Activated naive CD8-positive, alpha-beta T cell treated with anti-CD3 and anti-CD28 coated beads, Interleukin-2, amount 50 U/mL, for 24 hours (primary cell): Measurements from ENCODE around the gene NUDT1.

ENCODE experiments used
- ATAC-seq: fragments of 150-1000 bp; cut with Tn5 transposase; one replicate; pipeline ENCODE4 v1.10.0; 2021
- DNase-seq: peaks from one replicate; pipeline ENCODE4 v3.0.0; 2021
- H3K27ac Mint-ChIP-seq: one replicate; pipeline ENCODE4 v1.8.0; 2021; ENCODE audit warnings: mild to moderate bottlenecking, mixed read lengths
- H3K27me3 Mint-ChIP-seq: one replicate; pipeline ENCODE4 v1.8.0; 2021; ENCODE audit warnings: mixed read lengths
- H3K36me3 Mint-ChIP-seq: one replicate; pipeline ENCODE4 v1.8.0; 2021; ENCODE audit warnings: low read depth, mixed read lengths
- H3K4me1 Mint-ChIP-seq: one replicate; pipeline ENCODE4 v1.8.0; 2021; ENCODE audit warnings: mixed read lengths
- H3K4me3 Mint-ChIP-seq: one replicate; pipeline ENCODE4 v1.8.0; 2021; ENCODE audit warnings: mild to moderate bottlenecking, moderate library complexity, mixed read lengths
- H3K9me3 Mint-ChIP-seq: one replicate; pipeline ENCODE4 v1.8.0; 2021; ENCODE audit warnings: mixed read lengths

The NUDT1 gene

GRCh38 chr7:2241580-2242540 is at the start of gene NUDT1, which contains the start of gene MRM2:
Gene NUDT1, plus strand, starts transcription at chr7:2242226. Its CDS starts 2,349 bp downstream, at chr7:2244575.
Gene MRM2, minus strand, starts transcription at chr7:2242205. Its CDS starts 36 bp downstream, at chr7:2242169.
- peaks cover 35% of the 10 kb centered on the region for H3K4me1 Mint-ChIP-seq
- no peaks in the 10 kb centered on the region for H3K27me3 Mint-ChIP-seq
- peaks cover 26% of the 10 kb centered on the region for H3K36me3 Mint-ChIP-seq
- peak; percentile 87 for DNase-seq
- peak within 1 kb of the TSS; percentile 92 for H3K27ac Mint-ChIP-seq
- peak within 1 kb of the TSS; percentile 94 for H3K4me3 Mint-ChIP-seq
- no peaks in the 10 kb centered on the region for H3K9me3 Mint-ChIP-seq
- ATAC-seq, result peak; percentile 81

- no peak for ATAC-seq
- Mint-ChIP-seq H3K4me3 (no peak overlapping the region), H3K36me3 (peaks cover 57% of the 10 kb centered on the region), H3K27ac (no peak overlapping the region), H3K9me3 (peaks cover 9% of the 10 kb centered on the region), H3K27me3 (no peaks in the 10 kb centered on the region), H3K4me1 (peaks cover 1% of the 10 kb centered on the region)
- no peak for DNase-seq
Measured at GRCh38 chr7:2192831-2193534, 49.0 kb upstream of the NUDT1 start.

- H3K27me3 Mint-ChIP-seq, result no peaks in the 10 kb centered on the region
- H3K4me1 Mint-ChIP-seq, result peaks cover 1% of the 10 kb centered on the region
- DNase-seq (no peak), ATAC-seq (no peak)
- H3K36me3 Mint-ChIP-seq, result peaks cover 50% of the 10 kb centered on the region
- no peak overlapping the region for H3K4me3 Mint-ChIP-seq
- H3K27ac Mint-ChIP-seq, result no peak overlapping the region
- peaks cover 9% of the 10 kb centered on the region for H3K9me3 Mint-ChIP-seq
Measured at GRCh38 chr7:2193575-2194305, 48.3 kb upstream of the NUDT1 start.

DNA sequence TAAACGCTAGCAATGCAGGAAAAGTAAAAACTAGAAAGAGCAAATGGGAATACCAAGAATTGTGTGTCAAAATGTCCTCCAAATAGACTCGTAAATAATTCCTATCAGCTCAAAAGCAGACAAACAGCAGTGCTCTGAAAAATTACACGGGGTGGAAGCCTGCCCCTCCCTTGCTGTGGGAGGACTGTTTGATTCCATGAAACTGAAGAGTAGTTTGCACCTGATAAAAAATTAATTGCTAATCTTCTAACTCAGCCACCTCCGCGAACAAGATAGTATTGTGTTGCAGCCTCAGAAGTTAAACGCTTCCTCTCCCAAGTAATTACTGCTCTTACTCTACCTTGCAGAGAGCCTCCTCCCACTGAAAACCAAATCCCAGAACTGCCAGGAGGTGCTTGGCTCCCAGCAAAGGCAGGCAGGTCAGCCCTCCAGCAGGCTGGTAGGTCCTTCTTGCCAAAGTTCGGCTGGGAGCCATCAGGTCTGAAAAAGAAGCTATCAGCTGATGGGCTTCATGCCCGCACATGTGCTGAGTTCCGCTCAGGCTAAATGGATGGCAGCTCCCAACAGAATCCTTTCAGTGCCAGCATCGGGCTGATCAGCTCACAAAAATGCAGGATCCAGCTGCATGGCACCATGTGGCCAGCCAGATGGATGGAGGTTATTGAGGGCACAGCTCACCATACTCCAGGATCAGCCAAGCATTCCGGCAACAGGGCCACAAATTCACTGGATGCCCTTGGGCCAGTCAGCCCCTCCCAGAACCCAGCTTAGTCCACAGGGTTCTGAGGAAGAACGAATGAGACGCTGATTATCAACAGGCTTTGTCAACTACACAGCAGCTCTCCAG is 46.4 kb upstream of the NUDT1 start:
- H3K27me3 Mint-ChIP-seq, result no peaks in the 10 kb centered on the region
- H3K36me3 Mint-ChIP-seq, result peaks cover 33% of the 10 kb centered on the region
- H3K27ac Mint-ChIP-seq, result no peak overlapping the region
- H3K4me3 Mint-ChIP-seq, result no peak overlapping the region
- peaks cover 1% of the 10 kb centered on the region for H3K4me1 Mint-ChIP-seq
- DNase-seq, result no peak
- ATAC-seq, result no peak
- H3K9me3 Mint-ChIP-seq, result no peaks in the 10 kb centered on the region

GRCh38 chr7:2196381-2197378 is 45.3 kb upstream of the NUDT1 start:
- DNase-seq, result no peak
- Mint-ChIP-seq H3K36me3 (peaks cover 31% of the 10 kb centered on the region), H3K27ac (no peak overlapping the region), H3K27me3 (no peaks in the 10 kb centered on the region), H3K4me1 (peaks cover 1% of the 10 kb centered on the region), H3K4me3 (no peak overlapping the region), H3K9me3 (no peaks in the 10 kb centered on the region)
- ATAC-seq, result no peak

DNA sequence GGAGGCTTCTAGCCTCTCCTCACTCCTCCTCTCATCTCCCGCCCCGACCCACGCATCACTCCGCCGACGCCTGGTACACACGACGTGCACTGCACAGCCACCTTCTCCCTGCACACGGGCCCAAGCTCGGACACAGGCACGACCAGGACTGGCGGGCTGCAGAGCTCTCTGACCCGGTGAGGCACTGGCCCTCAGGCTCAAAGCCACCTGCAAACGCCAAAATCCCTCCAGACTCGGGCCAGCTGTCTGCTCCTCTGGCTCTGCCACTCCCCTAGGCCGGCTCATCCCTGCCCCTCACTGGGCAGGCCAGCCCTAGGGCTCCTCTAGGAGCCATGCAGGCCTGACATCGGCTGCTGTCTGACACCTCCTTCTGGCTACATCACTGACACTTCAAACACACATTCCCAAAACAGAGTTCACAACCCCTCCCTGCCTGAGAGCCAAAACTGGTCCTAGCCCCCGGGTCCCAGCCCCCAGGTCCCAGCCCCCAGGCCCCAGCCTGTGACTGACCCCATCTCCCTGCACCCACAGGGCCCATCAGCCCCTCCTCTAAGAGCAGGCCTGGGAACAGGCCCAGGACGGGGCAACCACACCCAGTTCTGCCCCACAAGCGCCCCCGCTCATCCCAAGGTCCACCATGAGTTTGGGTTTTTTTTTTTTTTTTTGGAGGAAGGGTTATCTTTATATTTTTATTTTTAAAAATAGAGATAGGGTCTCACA is 44.4 kb upstream of the NUDT1 start:
- no peak overlapping the region for H3K27ac Mint-ChIP-seq
- H3K27me3 Mint-ChIP-seq, result no peaks in the 10 kb centered on the region
- H3K4me1 Mint-ChIP-seq, result peaks cover 1% of the 10 kb centered on the region
- no peak for DNase-seq
- no peaks in the 10 kb centered on the region for H3K9me3 Mint-ChIP-seq
- H3K4me3 Mint-ChIP-seq, result no peak overlapping the region
- no peak for ATAC-seq
- H3K36me3 Mint-ChIP-seq, result peaks cover 29% of the 10 kb centered on the region

GRCh38 chr7:2198206-2198605 is 43.8 kb upstream of the NUDT1 start:
- Mint-ChIP-seq H3K27ac (no peak overlapping the region), H3K27me3 (no peaks in the 10 kb centered on the region)

GRCh38 chr7:2198760-2199159 is 43.3 kb upstream of the NUDT1 start:
- H3K4me3 Mint-ChIP-seq, result no peak overlapping the region
- H3K4me1 Mint-ChIP-seq, result peaks cover 1% of the 10 kb centered on the region
- peaks cover 29% of the 10 kb centered on the region for H3K36me3 Mint-ChIP-seq
- ATAC-seq (no peak), DNase-seq (no peak)
- H3K9me3 Mint-ChIP-seq, result no peaks in the 10 kb centered on the region
- H3K27me3 Mint-ChIP-seq, result no peaks in the 10 kb centered on the region
- H3K27ac Mint-ChIP-seq, result no peak overlapping the region

More at GRCh38 chr7:2198206-2198605, 43.8 kb upstream of the NUDT1 start:
- ATAC-seq (no peak), DNase-seq (no peak)
- peaks cover 1% of the 10 kb centered on the region for H3K4me1 Mint-ChIP-seq
- peaks cover 29% of the 10 kb centered on the region for H3K36me3 Mint-ChIP-seq
- H3K9me3 Mint-ChIP-seq, result no peaks in the 10 kb centered on the region
- no peak overlapping the region for H3K4me3 Mint-ChIP-seq

GRCh38 chr7:2199528-2199927 is 42.5 kb upstream of the NUDT1 start:
- Mint-ChIP-seq H3K4me1 (peaks cover 1% of the 10 kb centered on the region), H3K4me3 (no peak overlapping the region), H3K27me3 (no peaks in the 10 kb centered on the region), H3K27ac (no peak overlapping the region), H3K9me3 (no peaks in the 10 kb centered on the region), H3K36me3 (peaks cover 29% of the 10 kb centered on the region)
- ATAC-seq (no peak), DNase-seq (no peak)

- H3K27me3 Mint-ChIP-seq, result no peaks in the 10 kb centered on the region
- no peak overlapping the region for H3K4me3 Mint-ChIP-seq
- ATAC-seq (no peak), DNase-seq (no peak)
- H3K9me3 Mint-ChIP-seq, result no peaks in the 10 kb centered on the region
- peaks cover 1% of the 10 kb centered on the region for H3K4me1 Mint-ChIP-seq
- no peak overlapping the region for H3K27ac Mint-ChIP-seq
- H3K36me3 Mint-ChIP-seq, result peaks cover 28% of the 10 kb centered on the region
Measured at GRCh38 chr7:2199956-2200583, 42.0 kb upstream of the NUDT1 start.

DNA sequence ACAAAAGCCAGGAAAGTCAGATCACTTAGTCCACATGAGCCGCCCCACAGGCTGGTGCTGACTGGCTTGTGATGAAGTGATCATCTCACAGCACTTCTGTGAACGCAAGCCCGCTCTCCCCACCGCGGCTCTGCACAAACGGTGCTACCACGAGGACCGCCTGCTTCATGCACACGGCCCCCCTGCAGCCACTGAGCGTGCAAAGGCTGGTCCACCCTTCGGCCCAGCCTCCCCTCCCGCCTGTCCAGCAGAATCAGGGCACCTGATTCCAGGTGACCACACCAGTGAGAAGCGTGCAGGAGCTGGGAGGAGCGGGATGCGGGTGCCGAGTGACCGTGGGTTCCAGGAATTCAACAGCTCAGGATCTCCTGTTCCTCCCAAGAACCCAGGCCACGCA is 41.4 kb upstream of the NUDT1 start:
- Mint-ChIP-seq H3K27me3 (no peaks in the 10 kb centered on the region), H3K4me3 (no peak overlapping the region), H3K9me3 (no peaks in the 10 kb centered on the region), H3K4me1 (peaks cover 1% of the 10 kb centered on the region), H3K36me3 (peaks cover 23% of the 10 kb centered on the region), H3K27ac (no peak overlapping the region)
- ATAC-seq (no peak), DNase-seq (no peak)

DNA sequence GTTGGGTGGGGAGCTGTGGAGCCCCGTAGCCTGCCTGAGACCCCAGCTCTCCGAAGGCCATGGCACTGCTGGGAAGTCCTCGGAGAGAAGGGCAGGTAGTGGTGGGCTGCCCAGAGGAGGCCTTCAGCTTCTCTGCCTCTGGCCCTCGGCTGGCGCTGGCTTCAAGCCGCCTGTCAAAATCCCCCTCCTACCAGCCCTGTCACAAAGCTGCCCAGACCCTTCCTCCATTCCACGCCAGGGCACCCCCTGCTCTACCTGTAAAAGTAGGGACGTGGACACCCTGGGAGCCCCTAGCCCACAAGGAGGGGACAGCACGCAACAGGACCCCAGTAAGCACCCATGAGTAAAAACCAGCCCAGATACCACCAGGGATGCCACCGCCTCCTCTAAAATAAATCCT is 40.9 kb upstream of the NUDT1 start:
- Mint-ChIP-seq H3K27ac (no peak overlapping the region), H3K27me3 (no peaks in the 10 kb centered on the region), H3K36me3 (peaks cover 18% of the 10 kb centered on the region), H3K9me3 (no peaks in the 10 kb centered on the region), H3K4me1 (peaks cover 1% of the 10 kb centered on the region), H3K4me3 (no peak overlapping the region)
- no peak for DNase-seq
- ATAC-seq, result no peak
